DMS153 (cell line): Measurements from ENCODE around the gene CAPZA2.

Experiments used
- DNase-seq: peaks from one replicate; lab custom pipeline; 2025; lab: John Stamatoyannopoulos, UW

The CAPZA2 gene

DNA sequence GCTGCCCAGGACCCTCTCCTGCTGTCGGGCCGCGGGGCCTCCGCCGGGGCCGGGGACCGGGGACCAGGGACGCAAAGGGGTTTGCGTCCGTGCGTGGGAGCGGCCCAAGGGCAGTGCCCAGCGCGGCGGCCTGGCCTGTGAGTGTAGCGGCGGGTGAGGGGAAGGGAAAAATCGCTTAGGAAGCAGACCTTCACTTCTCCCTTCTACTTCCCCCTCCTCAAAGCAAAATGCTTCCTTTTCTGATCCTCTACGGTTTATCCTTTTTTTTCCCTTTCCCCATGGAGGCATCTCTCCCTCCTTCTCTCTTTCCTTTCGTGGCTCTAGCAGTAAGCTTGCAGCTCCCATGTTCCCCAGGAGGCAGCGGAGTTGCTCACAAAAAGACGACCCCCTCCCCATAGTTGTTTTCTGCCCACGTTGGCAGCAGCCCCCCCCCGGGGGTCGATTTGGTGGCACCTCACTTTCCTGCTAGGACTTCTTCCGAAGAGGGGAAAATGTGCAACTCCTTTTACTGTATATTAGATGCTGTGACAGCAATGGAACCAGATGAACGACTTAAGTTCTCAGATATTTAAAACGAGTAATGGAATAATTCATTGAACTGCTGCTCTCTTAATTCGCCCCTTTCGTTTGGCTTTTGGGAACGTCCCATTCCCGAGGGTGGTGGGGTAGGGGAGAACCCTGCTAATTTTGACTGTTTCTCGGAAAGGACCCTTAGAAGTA is 724 bp downstream of the CAPZA2 start:
- DNase-seq, result no peak

DNA sequence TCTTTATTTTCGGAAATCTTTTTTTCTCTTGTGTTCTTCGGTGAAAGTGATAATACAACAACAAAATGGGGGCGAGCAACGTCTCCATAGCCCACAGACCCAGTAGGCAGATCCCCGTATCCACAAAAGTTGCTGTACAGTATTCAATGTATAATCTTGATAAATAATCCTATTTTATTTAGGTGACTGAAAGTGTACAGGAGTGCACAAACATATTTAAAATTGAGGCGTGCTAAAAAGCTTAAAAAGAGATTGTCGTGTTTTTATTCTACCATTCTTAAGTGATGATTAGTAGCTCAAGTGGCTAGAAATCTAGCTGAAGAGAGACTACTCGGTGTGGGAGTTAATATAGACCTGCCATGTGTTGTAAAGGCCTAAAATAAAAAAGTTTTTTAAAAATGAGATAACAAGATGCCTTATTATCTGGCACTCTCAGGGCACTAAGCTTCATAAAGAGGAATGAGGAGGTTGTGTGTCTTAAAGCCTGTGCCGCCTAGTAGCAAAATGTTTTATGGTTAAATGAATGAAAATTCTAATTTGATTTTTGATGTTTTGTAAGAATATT is 1.6 kb downstream of the CAPZA2 start:
- DNase-seq, result no peak

DNA sequence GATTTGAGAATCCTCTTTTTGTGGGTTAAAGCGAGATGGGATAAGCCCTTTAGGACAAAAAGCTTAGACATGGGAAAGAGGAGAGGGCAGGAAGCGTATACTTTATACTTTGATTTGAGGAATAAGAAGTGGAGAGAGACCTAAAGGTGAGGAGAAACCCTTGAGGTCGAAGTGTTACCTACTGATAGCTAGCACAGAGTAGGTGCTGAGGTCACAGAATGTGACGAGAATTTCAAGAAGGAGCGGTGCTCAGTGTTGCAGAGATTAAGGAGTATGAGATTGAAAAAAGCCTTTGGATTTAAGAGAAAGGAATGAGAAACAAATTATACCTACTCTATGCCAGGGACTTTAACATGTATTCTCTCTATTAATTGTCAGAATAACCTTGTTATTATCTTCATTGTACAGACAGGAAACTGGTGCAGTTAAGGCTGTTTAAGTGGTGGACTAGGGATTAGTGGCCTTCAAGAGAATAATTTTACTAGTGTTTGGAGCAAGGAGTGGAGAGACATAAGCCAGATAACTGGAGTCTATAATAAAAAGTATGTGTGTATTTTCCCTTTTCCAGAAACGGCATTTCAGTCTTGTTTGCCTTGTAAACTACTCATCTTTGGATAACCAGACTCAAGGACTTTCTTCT is 8.8 kb downstream of the CAPZA2 start:
- DNase-seq, result no peak

DNA sequence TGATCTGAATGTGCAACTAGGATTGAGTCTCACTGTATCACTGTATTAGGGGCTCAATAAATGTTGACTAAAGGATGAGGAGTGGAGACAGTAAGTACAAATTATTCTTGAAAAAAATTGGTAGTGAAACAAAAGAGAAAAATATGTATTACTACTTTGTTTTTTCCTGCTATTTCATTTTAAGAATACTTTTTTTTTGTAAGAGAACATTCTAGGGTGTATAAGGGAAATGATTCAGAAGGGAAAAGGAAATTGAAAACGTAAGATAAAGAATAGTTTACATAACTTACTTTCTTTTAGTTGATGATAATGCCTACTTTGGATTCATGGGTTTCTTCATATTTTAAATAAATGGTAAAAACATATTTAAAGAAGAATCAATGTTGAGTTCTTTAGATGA is 9.6 kb downstream of the CAPZA2 start:
- DNase-seq, result no peak

DNA sequence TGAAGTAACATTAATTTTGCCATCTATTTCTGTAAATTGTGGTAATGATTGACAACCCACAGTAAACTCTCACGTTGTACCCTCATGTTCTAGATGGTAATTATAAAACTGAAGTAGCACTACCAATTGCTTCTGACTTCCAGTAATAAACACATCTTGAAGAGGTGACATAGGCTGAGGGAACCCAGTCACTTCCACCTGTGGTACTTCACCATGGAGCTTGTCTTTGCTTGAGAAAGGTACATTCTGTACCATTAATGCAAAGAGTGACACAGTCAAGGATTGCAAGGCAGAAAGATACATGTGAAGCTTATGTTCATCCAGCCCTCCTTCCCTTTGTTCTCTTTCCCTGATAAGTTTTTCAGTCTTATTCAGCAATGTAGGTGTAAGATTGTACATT is 11.2 kb downstream of the CAPZA2 start:
- no peak for DNase-seq

DNA sequence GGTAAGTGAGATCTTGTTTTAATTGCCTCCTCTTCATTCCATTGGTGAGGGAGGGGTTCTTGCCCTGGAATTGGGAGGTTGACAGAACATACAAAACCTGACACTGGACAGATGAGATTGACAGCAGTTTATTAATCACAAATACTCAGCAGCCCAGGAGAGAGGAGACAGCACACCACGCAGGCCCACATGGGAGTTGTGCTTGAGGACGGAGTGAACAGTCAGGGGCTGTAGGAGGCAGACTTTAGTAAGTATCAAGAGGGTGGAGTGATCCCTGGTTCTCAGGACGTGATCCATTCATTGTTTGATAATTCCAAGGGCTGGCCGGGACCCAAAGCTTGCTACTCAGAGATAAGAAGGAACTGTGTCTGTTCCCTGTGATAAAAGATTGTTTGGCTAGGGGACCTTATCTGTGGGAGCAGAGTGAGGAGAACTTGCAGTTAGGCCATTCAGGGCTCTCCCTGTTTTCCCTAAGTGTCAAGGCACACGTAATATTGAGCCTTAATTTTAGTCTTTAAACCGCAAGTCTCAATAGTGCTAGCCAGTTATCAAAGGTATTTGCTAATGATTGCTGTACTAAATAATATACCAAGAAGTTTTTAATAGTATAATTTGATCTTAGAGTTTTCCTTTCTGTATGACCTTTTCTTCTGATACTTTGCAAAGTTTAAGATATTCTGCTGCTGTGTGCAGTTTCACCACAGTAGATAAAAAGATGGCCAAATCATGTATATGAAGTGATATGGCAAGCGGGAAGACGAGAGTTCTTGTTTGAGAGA is 14.5 kb downstream of the CAPZA2 start:
- DNase-seq, result no peak

DNA sequence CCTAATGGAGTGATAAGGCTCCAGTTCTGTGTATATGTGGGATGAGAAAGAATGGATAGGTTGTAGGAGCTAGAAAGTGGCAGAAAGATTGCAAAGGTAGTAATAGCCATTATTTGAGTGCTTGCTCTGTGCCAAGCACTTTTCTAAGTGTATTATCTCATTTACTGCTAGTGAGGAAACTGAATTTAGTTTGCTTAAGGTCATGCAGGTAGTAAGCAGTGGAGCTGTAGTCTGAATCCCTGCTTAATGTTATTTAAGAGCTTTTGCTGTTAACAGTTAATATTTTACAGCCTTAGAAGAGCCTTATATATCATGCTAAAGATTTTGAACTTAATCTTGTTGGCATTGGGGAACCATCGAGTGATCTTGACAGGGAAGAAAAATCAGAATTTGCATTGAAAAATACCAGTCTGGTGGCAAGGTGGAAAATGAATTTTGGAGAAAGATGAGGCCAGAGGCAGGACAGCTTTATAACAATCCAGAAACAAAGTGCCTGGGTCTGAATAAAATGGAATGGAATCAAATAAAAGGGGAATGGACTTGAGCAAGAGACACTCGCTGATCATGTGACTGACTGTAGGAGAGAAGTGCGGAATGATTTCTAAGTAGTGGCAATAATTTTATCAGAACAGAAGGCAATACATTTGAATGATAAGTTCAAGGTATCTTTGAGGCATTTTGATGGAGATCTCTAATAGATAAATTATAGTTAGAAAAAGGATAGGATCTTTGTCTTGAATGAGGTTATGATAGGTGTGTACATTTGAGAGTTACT is 15.2 kb downstream of the CAPZA2 start:
- no peak for DNase-seq

DNA sequence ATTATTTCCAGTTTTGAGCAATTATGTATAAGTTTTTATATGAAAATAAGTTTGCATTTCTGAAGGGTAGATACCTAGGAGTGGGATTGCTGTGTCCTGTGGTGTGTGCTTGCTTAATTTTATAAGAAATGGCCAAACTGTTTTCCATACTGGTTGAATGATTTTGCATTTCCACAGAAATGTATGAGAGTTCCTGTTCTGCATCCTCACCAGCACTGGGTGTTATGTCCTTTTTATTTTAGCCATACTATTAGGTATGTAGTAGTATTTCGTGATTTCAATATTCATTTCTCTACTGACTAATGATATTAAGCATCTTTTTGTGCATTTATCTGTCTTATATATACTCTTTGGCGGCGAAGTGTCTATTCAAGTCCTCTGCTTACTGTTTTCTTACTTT is 22.3 kb downstream of the CAPZA2 start:
- no peak for DNase-seq

DNA sequence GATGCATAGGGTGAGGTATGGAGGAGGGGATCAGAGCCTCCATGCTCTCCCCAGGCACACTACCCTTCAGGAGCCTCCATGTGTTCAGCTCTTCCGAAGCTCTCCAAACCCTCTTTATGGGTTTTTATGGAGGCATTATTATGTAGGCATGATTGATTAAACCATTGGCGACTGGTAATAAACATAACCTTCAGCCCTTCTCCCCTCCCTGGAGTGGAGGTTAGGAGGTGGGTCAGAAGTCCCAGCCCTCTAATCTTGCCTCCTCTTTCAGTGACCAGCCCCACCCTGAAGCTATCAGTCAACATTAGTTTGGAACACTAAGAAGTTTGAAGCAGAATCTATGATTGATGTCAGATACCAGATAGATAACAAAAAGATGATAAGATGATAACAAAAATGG is 23.3 kb downstream of the CAPZA2 start:
- DNase-seq, result no peak

DNA sequence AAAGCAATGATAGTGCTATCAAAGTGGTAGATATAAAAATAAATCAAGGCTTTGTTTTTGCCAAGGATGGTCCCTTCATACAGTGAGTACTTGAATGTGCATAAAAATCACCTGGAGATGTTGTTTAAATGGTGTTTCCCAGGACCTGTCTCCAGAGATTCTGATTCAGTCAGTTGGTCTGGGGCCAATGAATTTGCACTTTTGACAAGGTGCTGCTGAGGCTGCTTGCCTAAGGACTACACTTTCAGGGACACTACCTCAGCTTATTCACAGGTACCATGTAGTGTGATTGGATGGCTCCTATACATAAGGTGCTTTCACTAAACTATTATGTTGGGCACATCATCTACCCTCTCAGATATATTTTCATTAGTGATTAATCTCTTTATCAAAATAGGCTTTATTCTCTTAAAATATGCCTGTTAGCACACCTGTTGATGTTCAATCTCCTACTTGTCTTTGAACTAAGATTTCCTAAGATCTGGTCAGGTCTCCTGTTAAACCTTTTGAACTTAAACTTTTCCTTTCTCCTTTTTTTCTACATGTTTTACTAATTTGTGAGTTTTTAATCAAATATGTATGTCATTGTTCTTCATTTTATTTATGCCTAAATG is 24.3 kb downstream of the CAPZA2 start:
- no peak for DNase-seq

DNA sequence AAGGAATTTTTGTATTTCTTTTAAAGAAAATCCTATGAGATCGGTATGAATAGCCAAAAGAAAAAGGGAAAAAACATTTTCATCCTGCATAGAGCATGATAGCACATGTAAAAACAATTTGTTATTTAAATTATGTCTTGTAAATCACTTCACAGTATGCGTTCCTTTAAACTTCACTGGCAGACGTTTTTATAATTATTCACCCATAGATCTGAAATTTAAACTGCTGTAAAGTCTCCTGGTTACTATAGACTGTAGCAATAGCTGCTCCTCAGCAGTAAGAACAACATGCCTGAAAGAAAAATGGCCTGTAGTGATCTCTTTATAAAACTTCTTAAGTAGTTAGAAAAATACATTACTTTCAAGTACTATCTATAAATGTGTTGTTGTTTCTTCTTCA is 26.5 kb downstream of the CAPZA2 start:
- no peak for DNase-seq

DNA sequence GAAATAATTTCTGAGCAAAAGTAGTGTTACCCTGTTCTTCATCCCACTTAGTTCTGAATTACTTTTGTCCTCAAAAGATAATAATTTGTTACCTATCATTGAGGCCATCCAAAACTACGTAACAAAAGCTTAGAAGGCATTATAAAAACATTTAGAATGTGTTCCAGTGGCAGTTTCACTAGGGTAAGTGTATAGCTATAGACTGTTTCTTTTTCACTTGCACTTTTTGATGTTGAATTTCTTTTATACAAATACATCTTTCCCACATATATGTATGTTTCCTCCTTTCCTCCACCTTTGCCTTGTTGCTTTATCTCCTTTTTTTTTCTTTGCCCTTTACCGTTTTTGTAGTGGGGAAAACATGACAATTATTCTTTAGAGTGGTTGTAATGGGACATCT is 33.5 kb downstream of the CAPZA2 start:
- no peak for DNase-seq

DNA sequence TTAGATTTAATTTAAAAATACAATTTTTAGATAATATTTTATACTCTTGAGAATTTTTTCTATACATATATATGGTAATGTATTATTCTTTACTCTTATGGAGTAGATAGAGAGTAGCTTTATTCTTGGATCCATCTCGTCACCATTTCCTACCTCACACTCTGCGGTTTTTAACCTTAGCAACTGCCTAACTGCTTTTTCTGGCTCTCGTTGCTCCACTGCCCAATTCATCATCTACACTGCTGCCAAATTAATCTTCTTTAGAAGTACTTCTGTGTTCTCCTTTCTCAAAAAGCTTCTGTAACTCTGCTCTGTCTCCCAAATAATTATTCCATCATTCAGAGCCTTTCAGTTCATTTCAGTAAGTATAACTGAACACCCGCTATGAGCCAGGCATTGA is 35.3 kb downstream of the CAPZA2 start:
- no peak for DNase-seq

DNA sequence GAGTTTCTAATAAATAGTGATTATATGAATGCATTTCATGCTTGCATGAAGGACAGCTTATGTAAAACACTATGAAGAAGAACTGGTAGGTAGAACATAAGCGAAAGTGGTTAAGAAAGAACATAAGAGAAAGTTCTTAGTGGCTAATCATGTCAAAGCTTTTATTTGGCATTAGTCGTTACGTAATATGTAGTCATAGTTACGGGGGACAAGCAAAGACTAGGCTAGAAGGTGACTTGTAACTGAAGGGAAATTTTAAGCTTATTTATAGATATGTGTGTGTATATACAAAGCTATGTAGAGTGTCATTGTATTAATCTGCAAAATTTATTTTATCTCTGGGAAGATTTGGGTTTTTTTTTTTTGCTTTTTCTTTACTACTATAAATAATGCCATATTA is 36.9 kb downstream of the CAPZA2 start:
- no peak for DNase-seq

DNA sequence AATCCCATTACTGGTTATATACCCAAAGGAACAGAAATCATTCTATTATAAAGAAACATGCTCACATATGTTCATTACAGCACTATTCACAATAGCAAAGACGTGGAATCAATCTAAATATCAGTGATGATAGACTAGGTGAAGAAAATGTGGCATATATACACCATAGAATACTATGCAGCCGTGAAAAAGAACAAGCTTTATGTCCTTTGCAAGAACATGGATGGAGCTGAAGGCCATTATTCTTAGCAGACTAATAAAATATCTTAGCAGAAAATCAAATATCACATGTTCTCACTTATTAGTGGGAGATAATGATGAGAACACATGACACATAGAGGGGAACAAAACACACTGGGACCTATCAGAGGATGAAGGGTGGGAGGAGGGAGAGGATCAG is 38.8 kb downstream of the CAPZA2 start:
- no peak for DNase-seq

DNA sequence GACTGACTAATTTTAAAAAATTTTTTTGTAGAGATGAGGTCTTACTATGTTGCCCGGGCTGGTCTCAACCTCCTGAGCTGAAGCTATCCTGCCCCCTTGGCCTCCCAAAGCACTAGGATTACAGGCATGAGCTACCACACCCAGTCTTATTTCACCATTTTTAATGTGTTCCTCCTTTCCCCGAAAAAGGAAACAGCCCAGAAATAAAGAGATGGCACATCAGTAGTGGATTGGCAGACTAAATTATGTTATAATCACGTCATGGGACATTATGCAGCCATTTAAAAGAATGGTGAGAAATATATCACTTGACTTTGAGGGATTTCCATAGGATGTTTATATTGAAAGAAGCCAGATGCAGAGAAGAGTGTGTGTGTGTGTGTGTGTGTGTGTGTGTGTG is 40.5 kb downstream of the CAPZA2 start:
- DNase-seq, result no peak

DNA sequence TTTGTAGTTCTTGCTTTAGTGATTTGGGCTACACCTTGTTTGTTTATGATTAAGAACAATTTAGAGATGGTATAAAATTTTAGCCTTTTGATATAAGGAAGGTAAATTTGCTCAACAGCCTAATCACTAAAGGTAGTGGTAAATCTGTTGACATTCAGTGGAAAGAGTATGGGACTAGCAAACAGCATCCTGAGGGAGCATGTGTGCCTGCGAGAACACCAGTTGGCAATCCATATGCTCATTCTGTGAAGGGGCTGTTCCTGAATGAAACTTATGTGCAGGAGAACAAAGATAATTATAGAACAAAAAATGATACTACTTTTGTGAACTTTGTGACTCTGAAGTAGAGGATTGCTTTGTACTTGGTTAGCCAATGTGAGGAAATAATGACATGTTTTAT is 44.0 kb downstream of the CAPZA2 start:
- no peak for DNase-seq

DNA sequence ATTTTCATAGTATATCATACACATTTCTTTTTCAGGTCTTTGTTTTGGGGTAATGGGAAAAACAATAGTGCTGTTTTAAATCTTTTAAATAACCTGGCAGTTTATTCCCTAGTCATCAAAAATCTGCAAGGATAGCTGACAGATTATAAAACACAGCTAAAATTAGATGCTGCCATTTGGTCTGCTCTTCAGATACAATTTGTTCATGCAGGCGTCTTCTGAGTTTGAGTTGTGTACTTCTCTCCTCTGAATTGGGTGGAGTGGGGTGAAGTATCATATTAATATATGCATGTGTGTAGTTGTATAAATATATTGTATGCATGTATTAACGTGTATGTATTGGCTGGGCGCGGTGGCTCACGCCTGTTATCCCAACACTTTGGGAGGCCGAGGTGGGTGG is 48.0 kb downstream of the CAPZA2 start:
- DNase-seq, result no peak

DNA sequence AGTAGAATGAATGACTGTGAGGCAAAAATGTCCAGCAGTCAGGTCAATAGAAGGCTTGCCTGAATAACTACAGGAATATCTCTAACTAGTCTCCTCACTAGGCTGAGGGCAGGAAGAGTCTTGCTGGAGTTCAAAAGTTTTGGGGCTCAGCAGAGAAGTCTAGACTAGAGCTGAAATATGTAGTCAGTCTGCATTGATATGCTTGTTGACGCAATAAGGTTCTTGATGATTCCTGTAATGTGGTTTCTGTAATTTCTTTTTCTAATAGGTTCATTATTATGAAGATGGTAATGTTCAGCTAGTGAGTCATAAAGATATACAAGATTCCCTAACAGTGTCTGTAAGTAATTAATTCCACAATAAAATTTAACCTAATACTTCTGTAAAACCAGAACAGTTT is 49.4 kb downstream of the CAPZA2 start:
- no peak for DNase-seq

DNA sequence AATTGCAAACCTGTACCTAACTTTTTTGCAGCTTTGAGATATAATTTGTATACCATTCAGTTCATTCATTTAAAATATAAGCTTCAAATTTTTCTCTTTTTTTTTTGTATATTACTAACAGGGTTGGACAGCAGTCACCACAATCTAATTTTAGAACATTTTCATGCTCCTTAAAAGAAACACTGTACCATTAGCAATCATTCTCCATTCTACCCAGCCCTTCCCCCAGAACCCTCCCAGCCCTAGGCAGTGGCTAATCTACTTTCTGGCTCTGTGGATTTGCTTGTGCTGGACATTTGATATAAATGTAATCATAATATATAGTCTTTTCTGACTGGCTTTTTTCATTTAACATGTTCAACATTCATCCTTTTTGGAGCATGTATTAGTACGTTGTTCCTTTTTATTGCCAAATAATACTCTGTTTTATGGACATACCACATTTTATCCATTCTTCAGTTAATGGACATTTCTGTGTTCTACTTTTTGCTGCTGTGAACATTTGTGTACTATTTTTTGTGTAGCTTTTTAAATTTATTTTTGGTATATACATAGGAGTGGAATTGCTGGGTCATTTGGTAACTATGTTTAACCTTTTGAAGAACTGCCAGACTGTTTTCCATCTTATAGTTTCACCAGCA is 50.0 kb downstream of the CAPZA2 start:
- DNase-seq, result no peak

DNA sequence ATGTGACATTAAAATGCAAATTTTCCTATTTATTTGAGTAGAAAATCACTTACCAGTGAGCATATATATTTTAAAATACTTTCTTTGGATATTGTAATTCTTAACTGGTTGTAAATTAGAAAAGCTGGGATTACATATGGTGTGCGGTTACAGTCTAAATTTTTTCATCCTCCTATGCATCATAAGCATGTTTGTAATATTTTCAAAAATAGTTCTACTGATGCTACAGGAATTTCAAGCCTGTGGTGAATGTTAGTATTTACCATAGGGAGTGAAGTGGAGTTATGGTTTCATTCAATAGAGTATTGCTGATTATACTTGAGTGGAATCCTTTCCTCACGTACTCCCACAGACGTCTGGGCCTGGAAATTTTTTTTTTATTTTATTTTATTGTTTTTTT is 56.3 kb downstream of the CAPZA2 start:
- DNase-seq, result no peak
